GM23338 (cell line): ENCODE results near the gene ADPRHL1. TPM values are rescaled to one million over a fixed set of nuclear protein-coding genes. Genes with fewer than 3 reads are reported as not detected.

ENCODE experiments used
- ATAC-seq: fragments of 200-7000 bp; cut with Tn5 transposase; 3 replicates; pipeline ENCODE4 v1.9.1; 2020
- DNase-seq: peaks from one replicate; pipeline ENCODE4 v3.0.0-alpha.2; 2015; ENCODE audit warnings: low spot score
- H2AFZ ChIP-seq: fragments of 200-600 bp; sonication (generic); 2 replicates; pipeline ENCODE4 v1.8.0; 2016; ENCODE audit warnings: antibody characterized with exemption, mild to moderate bottlenecking, moderate library complexity
- H3F3A ChIP-seq: fragments of 200-600 bp; sonication (generic); replicated peaks from 2 replicates; pipeline ENCODE4 v1.8.0; 2017; ENCODE audit warnings: antibody characterized with exemption, mixed run types, low read depth
- H3K27ac ChIP-seq: fragments of 200-600 bp; sonication (generic); 2 replicates; pipeline ENCODE4 v1.6.1; 2016; ENCODE audit warnings: low read depth
- H3K27me3 ChIP-seq: fragments of 200-600 bp; sonication (generic); 2 replicates; pipeline ENCODE4 v1.8.0; 2016; ENCODE audit warnings: mild to moderate bottlenecking, mixed run types, moderate library complexity; ENCODE audit not compliant: insufficient read depth
- H3K36me3 ChIP-seq: fragments of 200-600 bp; sonication (generic); 2 replicates; pipeline ENCODE4 v1.8.0; 2016; ENCODE audit warnings: mild to moderate bottlenecking; ENCODE audit not compliant: insufficient read depth
- H3K4me1 ChIP-seq: fragments of 200-600 bp; sonication (generic); 2 replicates; pipeline ENCODE4 v1.8.0; 2016; ENCODE audit warnings: mild to moderate bottlenecking, moderate library complexity; ENCODE audit not compliant: insufficient read depth
- H3K4me2 ChIP-seq: fragments of 200-600 bp; sonication (generic); 2 replicates; pipeline ENCODE4 v1.7.1; 2017; ENCODE audit warnings: mixed run types
- H3K4me3 ChIP-seq: fragments of 200-600 bp; sonication (generic); 2 replicates; pipeline ENCODE4 v1.6.1; 2016; ENCODE audit warnings: mixed run types
- H3K79me2 ChIP-seq: fragments of 200-600 bp; sonication (generic); replicated peaks from 2 replicates; pipeline ENCODE4 v1.8.0; 2017; ENCODE audit warnings: mild to moderate bottlenecking; ENCODE audit not compliant: insufficient read depth
- H3K9me2 ChIP-seq: fragments of 200-600 bp; sonication (generic); 2 replicates; pipeline ENCODE4 v1.8.0; 2017; ENCODE audit not compliant: insufficient read depth
- H4K20me1 ChIP-seq: fragments of 200-600 bp; sonication (generic); replicated peaks from 2 replicates; pipeline ENCODE4 v1.8.0; 2017; ENCODE audit warnings: mild to moderate bottlenecking; ENCODE audit not compliant: insufficient read depth
- H3K27ac Mint-ChIP-seq: 2 replicates; pipeline ENCODE4 v1.8.0; 2020; ENCODE audit warnings: inconsistent platforms, mild to moderate bottlenecking, moderate library complexity, mixed read lengths
- H3K27me3 Mint-ChIP-seq: 3 replicates; pipeline ENCODE4 v1.8.0; 2022; ENCODE audit warnings: low read depth, mild to moderate bottlenecking, moderate library complexity, mixed read lengths, inconsistent platforms; ENCODE audit not compliant: insufficient read depth, poor library complexity
- H3K36me3 Mint-ChIP-seq: 3 replicates; pipeline ENCODE4 v1.8.0; 2021; ENCODE audit warnings: low read depth, mild to moderate bottlenecking, inconsistent platforms, moderate library complexity, mixed read lengths
- H3K4me1 Mint-ChIP-seq: 3 replicates; pipeline ENCODE4 v1.8.0; 2020; ENCODE audit warnings: mild to moderate bottlenecking, inconsistent platforms, mixed read lengths
- H3K4me3 Mint-ChIP-seq: 3 replicates; pipeline ENCODE4 v1.8.0; 2021; ENCODE audit warnings: moderate library complexity, mild to moderate bottlenecking, inconsistent platforms, mixed read lengths
- H3K9me3 Mint-ChIP-seq: 3 replicates; pipeline ENCODE4 v1.8.0; 2020; ENCODE audit warnings: moderate library complexity, mild to moderate bottlenecking, inconsistent platforms, mixed read lengths
- POLR2AphosphoS5 ChIP-seq: IDR thresholded peaks from 2 replicates; pipeline ENCODE4 v1.6.1; 2016; ENCODE audit warnings: antibody characterized with exemption, low read depth
- ZNF462 ChIP-seq: fragments of 250-450 bp; sonication (Bioruptor Pico); IDR thresholded peaks from 2 replicates; pipeline ENCODE4 v1.5.0; 2020; ENCODE audit warnings: mild to moderate bottlenecking, moderate library complexity
- polyA plus RNA-seq: library from polyadenylated mRNA; unstranded; fragments of >200 nt; fragmentation: Nextera tagmentation; extraction: Ambion mirVana; gene quantifications from 2 replicates; pipeline ENCODE4 v1.2.1, GENCODE V29; 2016
- total RNA-seq: library from RNA; depleted of rRNA; stranded (reverse); fragments of >200 nt; shearing (Covaris generic); gene quantifications from 2 replicates; pipeline ENCODE4 v1.2.3, GENCODE V29; 2014

Gene ADPRHL1
- total and polyA plus RNA-seq, 2 experiments from 2014 or later, result 0.80 to 1.0 TPM

- peak within 1 kb of the TSS; percentile 90 for H3K4me3 Mint-ChIP-seq
- no peak within 1 kb of the TSS; the same call in 1 of the 2 replicates for H3K27ac ChIP-seq
Measured at GRCh38 chr13:113490496-113491417, 37.5 kb upstream of the ADPRHL1 start, which contains the start of gene DCUN1D2. Gene DCUN1D2, minus strand, starts transcription at chr13:113490711. Its CDS starts 42 bp downstream, at chr13:113490669.

More at GRCh38 chr13:113490496-113491417, 37.5 kb upstream of the ADPRHL1 start, which contains the start of gene DCUN1D2:
- Histone ChIP-seq H3K4me1 (peaks cover 47% of the 10 kb centered on the region), H4K20me1 (peaks cover 29% of the 10 kb centered on the region), H3K4me3 (peak within 1 kb of the TSS; percentile 97), H3K4me2 (peak within 1 kb of the TSS; percentile 97), H2AFZ (no peak within 1 kb of the TSS), H3K36me3 (no peaks in the 10 kb centered on the region), H3K27me3 (no peaks in the 10 kb centered on the region), H3K79me2 (peaks cover 87% of the 10 kb centered on the region), H3F3A (peaks cover 13% of the 10 kb centered on the region; the same call in 1 of the 2 replicates), H3K9me2 (no peaks in the 10 kb centered on the region)
- no peaks in the 10 kb centered on the region; the same call in 2 of the 3 replicates for H3K9me3 Mint-ChIP-seq
- DNase-seq, result peak; percentile 87
- H3K27ac Mint-ChIP-seq, result peak within 1 kb of the TSS; percentile 20; the same call in 1 of the 2 replicates
- peak; percentile 63 for ATAC-seq
- H3K27me3 Mint-ChIP-seq, result peaks cover 4% of the 10 kb centered on the region
- H3K36me3 Mint-ChIP-seq, result peaks cover under 1% of the 10 kb centered on the region; the same call in 2 of the 3 replicates
- TF ChIP-seq POLR2AphosphoS5 (peak; percentile 72), ZNF462 (CRISPR knock-in tag) (no peak)
- H3K4me1 Mint-ChIP-seq, result peaks cover 61% of the 10 kb centered on the region
